GM21447 (cell line): ENCODE results near the gene C2orf49.

Experiments
- ATAC-seq: cut with Tn5 transposase; IDR thresholded peaks from one replicate; pipeline ENCODE4 v1.9.1; 2021; ENCODE audit not compliant: unreplicated experiment

C2orf49 gene

DNA sequence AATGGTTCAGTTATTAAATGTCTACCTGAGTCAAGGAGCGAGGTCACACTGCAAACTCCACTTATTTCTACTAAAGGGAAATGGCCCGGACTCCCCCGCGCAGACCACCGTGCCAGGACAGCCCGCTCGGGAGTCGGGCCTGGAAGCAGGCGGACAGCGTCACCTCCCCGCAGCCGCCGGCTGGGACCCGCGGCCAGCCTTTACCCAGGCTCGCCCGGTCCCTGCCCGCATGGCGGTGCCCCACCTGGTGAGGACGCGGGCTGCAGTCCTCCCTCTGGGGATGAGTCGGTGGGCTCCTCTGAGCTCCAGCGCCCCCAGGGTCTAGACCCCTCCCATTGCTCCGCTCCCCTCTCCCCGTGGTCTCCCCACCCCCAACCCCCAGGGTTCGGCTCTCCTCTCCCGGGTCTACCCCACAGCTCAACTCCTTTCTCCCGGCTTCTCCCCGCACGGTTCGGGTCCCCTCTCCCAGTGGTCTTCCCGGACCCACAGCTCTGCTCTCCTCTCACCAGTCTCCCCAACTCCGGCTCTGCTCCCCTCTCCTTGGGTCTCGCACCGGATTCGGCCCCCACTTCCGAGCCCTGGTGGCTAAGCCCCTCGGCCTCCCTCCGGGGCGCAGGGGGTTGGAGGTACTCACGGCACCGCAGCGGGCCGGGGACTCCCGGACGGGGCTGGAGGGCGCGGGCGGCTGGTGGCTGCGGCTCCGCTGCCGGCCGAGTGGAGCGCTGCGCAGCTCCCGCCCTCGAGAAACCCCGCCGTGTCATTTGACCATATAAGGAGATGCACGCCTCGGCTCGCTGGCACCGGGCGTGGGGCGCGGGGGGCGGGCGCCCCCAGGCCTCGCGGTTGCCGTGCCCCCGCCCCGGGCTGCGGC lies 61.2 kb downstream of the C2orf49 start, which contains the start of gene FHL2:
Gene FHL2, minus strand, starts transcription at position 716 of the 871 bp plus-strand sequence. CDS start 12,535 bp downstream, outside the sequence.
- peak; percentile 99 for ATAC-seq
